Measurements from ENCODE around the gene CARMIL1. TPM values are rescaled to one million over a fixed set of nuclear protein-coding genes. Genes with fewer than 3 reads are reported as not detected.

The CARMIL1 gene
- total and polyA plus RNA-seq, 10 donors = 3.7 to 34.8 (median 9.3) TPM

DNA sequence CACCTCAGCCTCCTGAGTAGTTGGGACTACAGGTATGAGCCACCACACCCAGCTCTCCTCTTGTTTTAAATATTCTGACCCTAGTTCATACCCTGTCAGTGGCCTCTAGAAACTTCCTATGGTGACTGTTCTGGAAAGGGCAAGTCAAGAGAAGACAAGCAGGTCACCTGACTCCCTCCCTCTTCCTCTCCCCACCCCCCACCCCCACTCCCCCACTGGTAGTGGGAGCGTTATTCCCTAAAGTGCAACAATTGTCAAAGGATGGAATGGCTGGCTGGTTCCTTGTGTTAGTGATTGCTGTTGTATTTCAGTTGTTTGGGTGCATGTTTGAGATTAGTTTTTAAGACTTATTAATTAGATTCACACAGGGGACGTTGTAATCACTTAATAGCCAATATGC, 136.1 kb downstream of the CARMIL1 start:
- peaks cover 0 to 8% (median 0%) of the 10 kb centered on the region in 8 donors for H3K9me3 ChIP-seq
- H3K4me1 ChIP-seq = peaks cover 0 to 49% (median 31%) of the 10 kb centered on the region in 6 donors
- peaks cover 0 to 5% (median 0%) of the 10 kb centered on the region in 6 donors for H3K36me3 ChIP-seq
- intact Hi-C loops (cut with DNase I; ENCODE audit: low total_unique reads) = no loop called here
- 39 to 76% (median 66%) methylated on average over 2 of the region's 2 CpGs for WGBS, 5 donors
- H3K27me3 ChIP-seq (replicated peaks in 1 of 7) = no peaks in the 10 kb centered on the region
- no peak for DNase-seq
- H3K27ac ChIP-seq = peak overlapping the region in 1 of 8 donors; percentile 28
- no peak overlapping the region for H3K4me3 ChIP-seq
- TF ChIP-seq POLR2A (IDR thresholded peaks at IDR 0.05) (no peak), POLR2AphosphoS5 (IDR thresholded peaks at IDR 0.05) (no peak)
- TF ChIP-seq, protein P1, sequence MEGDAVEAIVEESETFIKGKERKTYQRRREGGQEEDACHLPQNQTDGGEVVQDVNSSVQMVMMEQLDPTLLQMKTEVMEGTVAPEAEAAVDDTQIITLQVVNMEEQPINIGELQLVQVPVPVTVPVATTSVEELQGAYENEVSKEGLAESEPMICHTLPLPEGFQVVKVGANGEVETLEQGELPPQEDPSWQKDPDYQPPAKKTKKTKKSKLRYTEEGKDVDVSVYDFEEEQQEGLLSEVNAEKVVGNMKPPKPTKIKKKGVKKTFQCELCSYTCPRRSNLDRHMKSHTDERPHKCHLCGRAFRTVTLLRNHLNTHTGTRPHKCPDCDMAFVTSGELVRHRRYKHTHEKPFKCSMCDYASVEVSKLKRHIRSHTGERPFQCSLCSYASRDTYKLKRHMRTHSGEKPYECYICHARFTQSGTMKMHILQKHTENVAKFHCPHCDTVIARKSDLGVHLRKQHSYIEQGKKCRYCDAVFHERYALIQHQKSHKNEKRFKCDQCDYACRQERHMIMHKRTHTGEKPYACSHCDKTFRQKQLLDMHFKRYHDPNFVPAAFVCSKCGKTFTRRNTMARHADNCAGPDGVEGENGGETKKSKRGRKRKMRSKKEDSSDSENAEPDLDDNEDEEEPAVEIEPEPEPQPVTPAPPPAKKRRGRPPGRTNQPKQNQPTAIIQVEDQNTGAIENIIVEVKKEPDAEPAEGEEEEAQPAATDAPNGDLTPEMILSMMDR (IDR thresholded peaks at IDR 0.05 in 8 of 11, conservative IDR thresholded peaks at IDR 0.05 in 3 of 11) = no peak

DNA sequence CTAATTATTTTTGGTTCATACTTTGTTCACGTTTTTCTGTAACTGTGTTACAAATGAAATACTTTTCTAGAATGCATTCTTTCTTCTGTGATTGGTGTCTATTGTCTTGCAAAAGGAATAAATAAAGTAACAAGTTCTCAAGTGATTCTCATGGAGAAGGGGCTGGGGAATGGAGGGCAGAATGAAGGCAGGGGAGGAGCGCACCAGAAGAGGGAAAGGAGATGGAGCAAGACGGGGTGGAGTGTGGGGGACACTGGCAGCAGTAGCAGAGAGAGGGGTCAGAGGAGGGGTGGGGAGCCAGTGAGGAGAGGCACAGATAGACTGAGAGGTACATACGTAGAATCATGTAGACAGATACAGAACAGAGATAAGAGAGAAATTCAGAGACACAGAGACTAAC, 136.5 kb downstream of the CARMIL1 start:
- DNase-seq = no peak
- TF ChIP-seq POLR2A (IDR thresholded peaks at IDR 0.05) = no peak
- TF ChIP-seq, protein P1 (IDR thresholded peaks at IDR 0.05 in 8 of 11, conservative IDR thresholded peaks at IDR 0.05 in 3 of 11) = no peak
- TF ChIP-seq POLR2AphosphoS5 (IDR thresholded peaks at IDR 0.05) = no peak
- no peaks in the 10 kb centered on the region for H3K27me3 ChIP-seq (replicated peaks in 1 of 7)
- no peak overlapping the region for H3K27ac ChIP-seq
- intact Hi-C loops (cut with DNase I; ENCODE audit: low total_unique reads) = no loop called here
- H3K9me3 ChIP-seq = peaks cover 0 to 8% (median 0%) of the 10 kb centered on the region in 8 donors
- H3K4me1 ChIP-seq = peaks cover 0 to 45% (median 27%) of the 10 kb centered on the region in 6 donors
- WGBS, 5 donors = 74 to 94% (median 89%) methylated on average over 4 of the region's 4 CpGs
- H3K4me3 ChIP-seq = no peak overlapping the region
- peaks cover 0 to 9% (median 0%) of the 10 kb centered on the region in 6 donors for H3K36me3 ChIP-seq

DNA sequence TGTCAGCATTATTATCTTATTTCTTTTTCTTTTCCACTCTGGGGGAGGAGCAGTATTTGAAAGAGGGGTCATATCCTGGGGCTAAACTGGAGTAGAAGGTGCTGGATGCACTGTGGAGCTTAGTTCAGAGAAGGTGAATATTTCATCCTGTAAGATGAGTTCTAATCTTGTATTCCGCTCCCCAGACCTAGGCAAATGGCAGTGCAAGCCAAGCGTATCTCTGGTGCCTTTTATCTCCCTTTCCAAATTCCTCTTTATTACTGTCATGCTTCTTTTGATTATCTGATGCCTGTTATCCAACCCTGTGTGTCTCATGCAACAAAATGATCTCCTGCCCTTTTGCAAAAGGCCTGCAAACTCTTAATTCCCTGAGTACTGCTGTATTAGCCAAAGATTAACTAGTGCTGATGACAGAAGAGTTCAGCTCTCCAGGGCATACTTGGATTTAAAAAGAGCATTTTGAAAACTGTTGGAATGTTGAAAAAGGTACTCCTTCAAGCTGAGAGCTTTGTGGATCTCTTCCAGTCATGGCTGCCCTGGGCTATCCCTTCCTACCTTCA, 138.0 kb downstream of the CARMIL1 start:
- no peak for DNase-seq
- 90 to 100% (median 91%) methylated on average over 2 of the region's 2 CpGs for WGBS, 5 donors
- Histone ChIP-seq H3K36me3 (peaks cover 0 to 14% (median 0%) of the 10 kb centered on the region in 6 donors), H3K4me1 (peaks cover 0 to 40% (median 23%) of the 10 kb centered on the region in 6 donors), H3K27ac (no peak overlapping the region), H3K4me3 (no peak overlapping the region), H3K9me3 (peaks cover 0 to 8% (median 0%) of the 10 kb centered on the region in 8 donors), H3K27me3 (replicated peaks in 1 of 7) (no peaks in the 10 kb centered on the region)
- intact Hi-C loops (cut with DNase I; ENCODE audit: low total_unique reads) = no loop called here
- no peak for TF ChIP-seq POLR2A (IDR thresholded peaks at IDR 0.05)

DNA sequence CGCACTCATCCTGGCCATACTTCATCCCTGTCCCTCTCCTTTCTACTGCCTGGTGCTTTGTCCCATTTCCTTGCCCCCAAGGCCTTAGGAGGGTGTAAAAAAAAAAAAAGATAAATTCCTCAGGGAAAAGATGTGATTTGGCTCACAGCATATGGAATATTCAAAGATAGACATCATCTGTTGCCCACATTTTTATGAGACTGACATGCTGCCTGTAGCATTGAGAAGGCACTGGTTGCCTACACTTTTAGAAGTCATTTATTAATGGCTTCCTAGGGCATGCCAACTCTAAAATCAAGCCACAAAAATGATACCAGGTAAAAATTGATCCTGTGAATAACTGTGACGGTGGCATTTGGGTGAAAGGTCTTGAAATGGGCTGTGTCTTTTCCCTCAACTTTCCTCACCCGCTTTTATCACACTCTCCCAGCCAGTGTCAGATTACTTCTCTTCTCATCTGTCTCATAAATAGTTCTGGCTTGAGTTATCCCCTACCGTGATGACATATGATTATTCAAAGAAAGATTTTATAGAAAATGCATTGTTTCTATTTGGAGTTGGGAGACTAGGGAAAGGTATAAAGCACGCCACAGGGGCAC, 139.4 kb downstream of the CARMIL1 start:
- TF ChIP-seq POLR2A (IDR thresholded peaks at IDR 0.05) = no peak
- no peak for TF ChIP-seq POLR2AphosphoS5 (IDR thresholded peaks at IDR 0.05)
- TF ChIP-seq, protein P1 (IDR thresholded peaks at IDR 0.05 in 8 of 11, conservative IDR thresholded peaks at IDR 0.05 in 3 of 11) = no peak
- intact Hi-C loops (cut with DNase I; ENCODE audit: low total_unique reads) = no loop called here
- no peak for DNase-seq
- H3K4me1 ChIP-seq = peaks cover 0 to 26% (median 17%) of the 10 kb centered on the region in 6 donors
- 74 to 88% (median 82%) methylated on average over 5 of the region's 5 CpGs for WGBS, 5 donors
- H3K36me3 ChIP-seq = peaks cover 0 to 14% (median 0%) of the 10 kb centered on the region in 6 donors
- H3K4me3 ChIP-seq = no peak overlapping the region
- H3K9me3 ChIP-seq = peaks cover 0 to 8% (median 0%) of the 10 kb centered on the region in 8 donors
- no peak overlapping the region for H3K27ac ChIP-seq
- H3K27me3 ChIP-seq (replicated peaks in 1 of 7) = no peaks in the 10 kb centered on the region

All from spleen (tissue), 11 donors.